Prostate gland (tissue), 2 donors: ENCODE results near the gene CTIF.

Experiments used
- CTCF ChIP-seq, 4 experiments: fragments of 200-600 bp in 2 of 4; fragments of 450-650 bp in 2 of 4; sonication (generic) in 2 of 4; IDR thresholded peaks; 1 replicate in 3 of 4; 2 replicates in 1 of 4; pipeline ENCODE4 v1.5.1; 2016 to 2019; ENCODE audit warnings: antibody characterized with exemption in 4 of 4, mild to moderate bottlenecking in 2 of 4, moderate library complexity in 2 of 4
- POLR2AphosphoS5 ChIP-seq: sonication (generic); formaldehyde crosslinking; IDR thresholded peaks from one replicate; pipeline ENCODE4 v1.6.1; 2017; ENCODE audit warnings: antibody characterized with exemption

DNA sequence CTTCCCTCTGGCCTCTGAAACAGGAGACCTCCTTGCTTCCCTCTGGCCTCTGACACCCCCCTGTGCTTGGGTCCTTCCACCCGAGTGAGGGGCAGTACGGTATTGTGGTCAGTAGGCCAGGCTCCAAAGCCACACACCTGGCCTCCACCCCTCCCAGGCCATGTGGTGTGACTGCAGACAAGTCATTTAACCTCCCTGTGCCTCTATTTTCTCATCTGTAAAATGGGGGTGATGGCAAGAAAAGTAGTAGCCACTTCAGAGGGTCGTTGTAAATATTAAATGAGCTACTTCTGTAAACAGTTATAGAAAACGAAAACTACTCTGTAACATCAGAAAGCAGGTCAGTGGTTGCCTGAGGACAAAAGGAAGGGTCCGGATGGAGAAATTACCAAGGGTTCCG is 337.8 kb downstream of the CTIF start:
- TF ChIP-seq CTCF (IDR thresholded peaks at IDR 0.05) (no peak), POLR2AphosphoS5 (no peak)
